GM18502 (cell line): Measurements from ENCODE around the gene SLC12A3.
"Not testable (repeated sequence)": the region's sequence is repeated elsewhere in the genome, so short reads cannot be mapped to it uniquely, and the experiment has no call there.

ENCODE experiments used
- ATAC-seq: cut with Tn5 transposase; IDR thresholded peaks from one replicate; pipeline ENCODE4 v1.9.1; 2021; ENCODE audit warnings: mild to moderate bottlenecking; ENCODE audit not compliant: unreplicated experiment, poor library complexity

Gene SLC12A3

DNA sequence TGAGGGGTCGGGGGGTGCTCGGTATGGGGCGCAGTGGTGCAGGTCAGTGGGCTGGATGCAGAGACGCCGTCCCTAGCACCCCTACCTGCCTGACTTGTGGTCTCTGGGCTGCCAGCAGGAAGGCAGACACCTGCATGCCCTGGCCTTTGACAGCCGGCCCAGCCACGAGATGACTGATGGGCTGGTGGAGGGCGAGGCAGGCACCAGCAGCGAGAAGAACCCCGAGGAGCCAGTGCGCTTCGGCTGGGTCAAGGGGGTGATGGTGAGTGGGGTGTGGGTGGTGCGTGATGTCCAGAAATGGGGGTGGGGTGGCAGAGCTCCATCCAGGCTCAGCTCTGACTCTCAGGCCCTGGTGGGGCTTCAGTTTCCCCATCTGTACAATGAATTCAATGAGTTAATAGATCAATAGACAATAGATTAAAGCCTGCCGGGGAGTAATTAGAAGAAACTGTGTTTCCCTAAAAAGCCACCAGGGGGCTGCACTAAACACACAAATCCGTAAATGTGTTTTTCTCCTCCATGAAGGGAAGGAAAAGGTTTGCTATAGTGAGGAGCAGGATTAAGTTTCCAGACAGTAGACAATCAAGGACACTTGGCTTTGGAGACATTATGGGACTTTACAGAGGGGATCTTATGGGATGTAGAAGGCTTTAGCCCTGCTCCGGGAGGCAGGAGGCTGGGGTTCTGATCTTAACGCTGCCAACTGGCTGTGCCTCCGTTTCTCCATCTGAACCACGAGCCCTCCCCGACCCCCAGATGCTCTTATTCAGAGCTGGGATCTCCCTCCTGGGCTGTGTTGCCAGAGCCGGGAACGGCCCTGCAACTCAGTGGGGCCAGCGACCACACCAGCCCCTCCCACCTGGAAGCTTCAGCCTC is 2.2 kb downstream of the SLC12A3 start:
- no peak for ATAC-seq

- ATAC-seq: no peak
Measured at GRCh38 chr16:56868175-56868574, 3.2 kb downstream of the SLC12A3 start.

DNA sequence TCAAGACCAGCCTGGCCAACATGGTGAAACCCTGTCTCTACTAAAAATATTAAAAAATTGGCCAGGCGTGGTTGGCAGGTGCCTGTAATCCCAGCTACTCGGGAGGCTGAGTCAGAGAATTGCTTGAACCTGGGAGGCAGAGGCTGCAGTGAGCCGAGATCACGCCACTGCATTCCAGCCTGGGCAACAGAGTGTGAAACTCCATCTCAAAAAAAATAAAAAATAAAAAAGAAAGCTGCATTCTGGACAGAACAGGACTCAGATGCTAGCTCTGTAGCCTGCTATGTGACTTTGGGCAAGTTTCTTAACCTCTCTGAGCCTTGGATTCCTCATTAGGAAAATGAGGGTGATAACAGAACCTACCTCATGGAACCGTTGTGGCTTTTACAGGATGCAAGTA is 3.8 kb downstream of the SLC12A3 start:
- not testable (repeated sequence) for ATAC-seq

DNA sequence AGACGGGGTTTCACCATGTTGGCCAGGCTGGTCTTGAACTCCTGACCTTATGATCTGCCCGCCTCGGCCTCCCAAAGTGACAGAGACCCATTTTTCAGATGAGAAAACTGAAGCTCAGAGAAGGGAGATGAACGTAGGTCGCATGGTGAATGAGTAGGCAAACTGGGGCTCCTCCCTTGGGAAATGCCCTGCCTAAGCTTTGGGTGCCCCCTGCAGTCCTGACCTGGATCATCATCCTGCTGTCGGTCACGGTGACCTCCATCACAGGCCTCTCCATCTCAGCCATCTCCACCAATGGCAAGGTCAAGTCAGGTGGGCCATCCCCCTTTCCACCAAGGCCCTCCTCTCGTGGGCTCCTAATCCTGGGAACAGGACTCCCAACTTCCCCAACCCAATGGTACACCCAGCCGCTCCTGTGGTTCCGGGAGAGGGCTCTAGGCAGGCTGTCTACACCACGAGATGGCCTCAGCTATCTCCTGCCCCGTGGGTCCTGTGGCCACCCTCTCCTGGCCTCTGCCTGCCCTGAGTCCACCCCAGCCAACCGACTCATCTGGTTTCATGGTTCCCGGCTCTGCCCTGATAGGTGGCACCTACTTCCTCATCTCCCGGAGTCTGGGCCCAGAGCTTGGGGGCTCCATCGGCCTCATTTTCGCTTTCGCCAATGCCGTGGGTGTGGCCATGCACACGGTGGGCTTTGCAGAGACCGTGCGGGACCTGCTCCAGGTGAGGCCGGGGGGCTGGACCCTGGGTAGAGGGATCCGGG is 4.7 kb downstream of the SLC12A3 start:
- ATAC-seq: no peak

DNA sequence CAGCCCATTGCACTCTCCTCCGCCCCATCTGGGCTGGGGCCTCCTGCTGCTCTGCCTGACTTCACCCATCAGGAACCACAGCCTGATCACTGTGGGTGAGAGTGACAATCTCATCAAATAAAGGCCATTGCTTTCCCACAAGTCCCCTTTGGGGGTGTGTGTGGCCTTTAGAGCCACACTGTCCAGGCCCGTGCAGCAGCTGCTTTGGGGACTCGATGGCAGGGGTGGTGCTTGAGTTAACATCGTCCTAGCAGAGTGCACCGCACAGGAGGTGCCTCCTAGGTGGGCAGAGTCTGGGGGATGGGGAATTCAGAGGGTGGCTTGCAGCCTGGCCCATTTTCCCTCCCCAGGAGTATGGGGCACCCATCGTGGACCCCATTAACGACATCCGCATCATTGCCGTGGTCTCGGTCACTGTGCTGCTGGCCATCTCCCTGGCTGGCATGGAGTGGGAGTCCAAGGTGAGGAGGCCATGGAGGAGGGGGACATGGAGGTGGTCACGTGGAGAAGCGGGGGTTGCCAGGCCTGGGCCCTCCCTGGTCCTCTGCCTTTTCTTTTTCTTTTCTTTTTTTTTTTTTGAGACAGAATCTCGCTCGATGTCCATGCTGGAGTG is 5.4 kb downstream of the SLC12A3 start:
- no peak for ATAC-seq

DNA sequence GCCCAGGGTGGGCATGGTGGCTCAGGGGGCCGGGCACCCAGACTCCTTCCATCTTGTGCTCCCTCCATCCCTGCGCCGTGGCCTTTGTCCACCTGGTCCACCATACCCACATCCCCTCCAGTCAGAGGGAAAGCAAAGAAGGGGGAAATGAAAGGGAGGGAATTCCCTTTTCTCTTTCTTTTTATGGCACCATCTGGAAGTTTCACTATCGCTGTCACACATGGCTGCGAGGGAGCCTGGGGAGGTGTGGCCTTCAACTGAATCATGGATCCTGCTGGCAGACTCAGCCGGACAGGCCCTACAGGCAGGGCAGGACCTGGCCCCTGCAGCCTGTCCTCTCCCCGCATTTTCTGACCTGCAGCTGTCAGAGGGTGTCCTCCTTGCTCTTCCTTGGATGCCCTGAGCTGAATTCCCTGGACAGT is 6.2 kb downstream of the SLC12A3 start:
- ATAC-seq: peak; percentile 65

- no peak for ATAC-seq
Measured at GRCh38 chr16:56872863-56873391, 7.9 kb downstream of the SLC12A3 start.

- no peak for ATAC-seq
Measured at GRCh38 chr16:56874800-56875199, 9.8 kb downstream of the SLC12A3 start.

DNA sequence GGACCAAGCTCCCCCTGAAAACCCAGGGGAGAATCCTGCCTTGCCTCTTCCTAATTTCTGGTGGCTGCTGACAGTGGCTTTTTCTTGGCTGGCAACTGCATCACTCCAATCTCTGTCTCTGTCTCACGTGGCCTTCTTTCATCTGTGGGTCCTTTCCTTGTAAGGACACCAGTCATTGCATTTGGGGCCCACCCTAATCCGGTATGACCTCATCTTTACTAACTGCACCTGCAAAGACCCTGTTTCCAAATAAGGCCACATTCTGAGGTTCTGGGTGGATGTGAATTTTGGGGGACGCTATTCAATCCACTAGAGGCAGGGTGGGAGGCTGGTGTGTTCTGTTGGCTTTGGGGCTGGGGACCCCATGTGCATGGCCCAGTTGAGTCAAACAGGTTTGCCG is 11.0 kb downstream of the SLC12A3 start:
- ATAC-seq: no peak

- ATAC-seq: no peak
Measured at GRCh38 chr16:56877486-56878182, 12.6 kb downstream of the SLC12A3 start.

DNA sequence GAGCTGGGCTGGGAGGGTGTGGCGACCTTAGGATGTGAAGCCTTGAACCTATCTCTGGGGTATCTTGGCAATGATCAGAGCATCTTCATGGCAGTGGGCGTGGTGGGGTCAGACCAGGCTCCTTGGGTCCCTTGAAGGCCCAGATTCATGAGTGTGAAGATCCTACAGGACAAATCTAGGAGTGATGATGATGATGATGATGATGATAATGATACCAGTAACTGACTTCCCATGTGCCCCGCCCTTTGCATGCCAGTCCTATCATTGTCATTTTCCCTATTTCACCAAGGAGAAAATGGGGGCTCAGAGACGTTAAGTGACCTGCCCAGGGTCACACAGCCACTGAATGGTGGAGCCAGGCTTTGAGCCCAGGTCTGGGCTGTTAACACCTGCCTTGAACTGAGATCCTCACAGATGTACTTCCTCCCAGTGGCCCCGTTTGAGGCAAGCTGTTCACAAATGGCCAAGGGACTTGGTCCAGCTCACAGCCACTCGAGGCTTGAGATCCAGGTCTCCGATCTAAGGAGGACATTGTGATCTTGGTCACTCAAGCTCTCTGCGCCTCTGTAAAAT is 13.4 kb downstream of the SLC12A3 start:
- ATAC-seq: no peak

GRCh38 chr16:56879276-56879675 is 14.3 kb downstream of the SLC12A3 start:
- no peak for ATAC-seq

DNA sequence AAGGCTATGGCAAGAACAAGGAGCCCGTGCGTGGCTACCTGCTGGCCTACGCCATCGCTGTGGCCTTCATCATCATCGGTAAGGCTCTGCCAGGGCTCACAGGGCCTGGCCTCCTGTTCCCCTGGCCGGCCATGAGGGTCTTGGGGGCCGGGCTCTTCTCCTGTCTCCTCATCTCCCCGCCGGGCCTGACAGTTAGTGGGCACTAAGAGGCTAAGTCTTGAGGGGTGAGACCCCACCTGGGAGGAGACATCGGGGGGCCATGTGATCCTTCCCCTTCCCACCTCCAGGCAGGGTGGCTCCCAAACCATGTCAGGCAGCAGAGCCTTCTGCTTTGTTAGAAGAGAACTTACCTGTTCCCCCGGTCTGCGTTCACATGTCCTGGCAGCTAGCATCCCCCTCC is 15.2 kb downstream of the SLC12A3 start:
- no peak for ATAC-seq

GRCh38 chr16:56880685-56881084 is 15.7 kb downstream of the SLC12A3 start:
- no peak for ATAC-seq

DNA sequence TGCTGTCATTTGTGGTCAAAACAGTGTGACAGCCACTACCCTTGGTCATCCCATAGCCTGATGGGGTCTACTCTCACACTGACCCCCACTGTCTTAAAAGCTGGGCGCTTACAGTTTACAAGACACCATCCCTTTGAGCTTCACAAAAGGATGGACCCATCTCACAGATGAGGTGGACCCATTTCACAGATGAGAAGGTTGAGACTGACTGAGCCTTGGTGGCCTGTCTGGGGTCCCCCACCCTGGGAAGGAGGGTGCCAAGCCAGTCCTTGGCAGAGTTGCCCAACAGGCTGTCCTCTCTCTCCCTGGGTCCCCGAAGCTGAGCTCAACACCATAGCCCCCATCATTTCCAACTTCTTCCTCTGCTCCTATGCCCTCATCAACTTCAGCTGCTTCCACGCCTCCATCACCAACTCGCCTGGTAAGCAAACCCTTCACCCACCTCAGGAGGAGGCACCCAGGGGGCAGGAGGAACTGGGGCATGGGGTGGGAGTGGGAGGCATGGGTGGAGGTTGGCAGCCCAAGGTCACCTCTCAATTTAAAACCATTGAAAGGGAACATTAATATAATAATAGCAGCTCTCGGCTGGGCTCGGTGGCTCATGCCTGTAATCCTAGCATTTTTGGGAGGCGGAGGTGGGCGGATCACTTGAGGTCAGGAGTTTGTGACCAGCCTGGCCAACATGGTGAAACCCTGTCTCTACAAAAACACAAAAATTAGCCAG is 17.2 kb downstream of the SLC12A3 start:
- no peak for ATAC-seq

- ATAC-seq: no peak
Measured at GRCh38 chr16:56883586-56883985, 18.6 kb downstream of the SLC12A3 start.

DNA sequence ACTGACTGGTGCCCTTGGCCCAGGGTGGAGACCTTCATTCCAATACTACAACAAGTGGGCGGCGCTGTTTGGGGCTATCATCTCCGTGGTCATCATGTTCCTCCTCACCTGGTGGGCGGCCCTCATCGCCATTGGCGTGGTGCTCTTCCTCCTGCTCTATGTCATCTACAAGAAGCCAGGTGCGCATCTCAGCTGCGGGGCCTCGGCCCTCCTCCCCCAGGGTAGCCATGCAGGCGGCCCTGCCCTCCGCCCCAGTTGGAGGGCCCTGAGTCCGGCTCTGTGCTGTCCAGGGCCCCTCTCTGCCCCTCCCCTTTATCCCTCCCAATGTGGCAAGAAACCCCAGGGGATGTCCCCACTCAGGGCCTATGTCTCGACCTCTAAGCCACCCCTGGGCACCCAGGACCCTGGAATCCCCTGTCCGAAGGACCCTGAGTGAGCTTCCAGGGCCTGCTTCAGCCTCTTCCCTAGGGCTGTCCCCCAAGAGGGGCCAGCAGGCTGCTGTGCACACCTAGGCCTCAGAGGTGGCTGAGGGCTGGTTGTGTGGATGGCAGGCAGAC is 19.1 kb downstream of the SLC12A3 start:
- ATAC-seq: no peak

DNA sequence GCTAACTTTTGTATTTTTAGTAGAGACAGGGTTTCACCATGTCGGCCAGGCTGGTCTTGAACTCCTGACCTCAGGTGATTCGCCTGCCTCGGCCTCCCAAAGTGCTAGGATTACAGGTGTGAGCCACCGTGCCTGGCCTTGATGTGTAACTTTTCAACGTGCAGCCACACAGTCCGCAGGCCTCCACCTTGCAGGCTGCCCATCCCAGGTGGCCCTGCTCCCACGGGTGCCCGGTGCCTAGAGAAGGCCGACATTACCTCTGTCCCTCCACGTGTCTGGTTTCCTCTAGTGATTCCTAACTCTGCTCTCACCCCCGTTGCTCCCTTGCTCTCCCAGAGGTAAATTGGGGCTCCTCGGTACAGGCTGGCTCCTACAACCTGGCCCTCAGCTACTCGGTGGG is 19.9 kb downstream of the SLC12A3 start:
- not testable (repeated sequence) for ATAC-seq
